ENCODE data around the gene KIAA1191.
"Not testable (repeated sequence)": the region's sequence is repeated elsewhere in the genome, so short reads cannot be mapped to it uniquely, and the experiment has no call there.

Gene KIAA1191

GRCh38 chr5:176317534-176318374, 43.8 kb downstream of the KIAA1191 start:
- no peak overlapping the region for H3K4me3 ChIP-seq (ENCODE audit: low read depth, low read length)

GRCh38 chr5:176305356-176305755, 56.2 kb downstream of the KIAA1191 start:
- H3K4me3 ChIP-seq (ENCODE audit: low read depth, low read length) = not testable (repeated sequence)
